Sigmoid colon (tissue), 7 donors: ENCODE data around the gene SMARCAD1. TPM values are rescaled to one million over a fixed set of nuclear protein-coding genes. Genes with fewer than 3 reads are reported as not detected.

ENCODE experiments used
- DNase-seq: peaks from one replicate; pipeline ENCODE4 v3.0.0-alpha.2; 2019
- H3K27ac ChIP-seq, 4 donors: fragments of 200-600 bp; sonication (generic); one replicate each; pipeline ENCODE4 v1.5.1; 2016 to 2019; ENCODE audit warnings: mild to moderate bottlenecking in 1 of 4
- H3K27me3 ChIP-seq, 3 donors: fragments of 200-600 bp; sonication (generic); one replicate each; pipeline ENCODE4 v1.5.1; 2019; ENCODE audit warnings: mild to moderate bottlenecking in 1 of 3
- H3K36me3 ChIP-seq, 4 donors: fragments of 200-600 bp; sonication (generic); one replicate each; pipeline ENCODE4 v1.5.1; 2016 to 2019
- H3K4me1 ChIP-seq, 4 donors: fragments of 200-600 bp; sonication (generic); one replicate each; pipeline ENCODE4 v1.5.1; 2017 to 2019
- H3K4me3 ChIP-seq, 4 donors: fragments of 200-600 bp; sonication (generic); one replicate each; pipeline ENCODE4 v1.5.1; 2017 to 2019; ENCODE audit warnings: mild to moderate bottlenecking in 2 of 4, moderate library complexity in 1 of 4
- H3K9me3 ChIP-seq, 4 donors: fragments of 200-600 bp in 3 of 4; sonication (generic) in 3 of 4; one replicate each; pipeline versions ENCODE4 v1.5.1 to v1.6.1; 2013 to 2019
- CTCF ChIP-seq, 4 experiments: fragments of 450-650 bp in 3 of 4; fragments of 200-600 bp in 1 of 4; IDR thresholded peaks; one replicate each; pipeline ENCODE4 v1.5.1; 2016 to 2019; ENCODE audit warnings: antibody characterized with exemption in 4 of 4, mild to moderate bottlenecking in 3 of 4, moderate library complexity in 2 of 4
- EP300 ChIP-seq, 4 donors: sonication (generic); formaldehyde crosslinking; IDR thresholded peaks; one replicate each; pipeline ENCODE4 v1.6.1; 2017; ENCODE audit warnings: antibody characterized with exemption in 4 of 4
- POLR2A ChIP-seq, 2 donors: fragments of 450-650 bp; IDR thresholded peaks; one replicate each; pipeline ENCODE4 v1.6.1; 2016; ENCODE audit warnings: antibody characterized with exemption in 2 of 2, mild to moderate bottlenecking in 2 of 2, moderate library complexity in 2 of 2
- POLR2AphosphoS5 ChIP-seq, 4 donors: sonication (generic); formaldehyde crosslinking; IDR thresholded peaks; one replicate each; pipeline ENCODE4 v1.6.1; 2017; ENCODE audit warnings: antibody characterized with exemption in 4 of 4
- WGBS, 2 donors: extraction: QIAGEN DNeasy Blood & Tissue Kit; methylation state at CpG; one replicate each; pipeline ENCODE4 v1.1.7; 2013; 5-methylcytosine and 5-hydroxymethylcytosine counted together
- intact Hi-C: fragments of 100-400 bp; cut with DNase I; formaldehyde crosslinking; loops from one replicate; pipeline ENCODE4 v1.15.1; 2023
- polyA plus RNA-seq, 3 donors: library from polyadenylated mRNA; stranded (reverse); fragments of 200-250 nt; gene quantifications; one replicate each; pipeline ENCODE4 v1.2.3, GENCODE V29; 2013
- total RNA-seq, 4 donors: library from RNA; depleted of rRNA; stranded (reverse); fragments of >200 nt; gene quantifications; one replicate each; pipeline ENCODE4 v1.1.0, GENCODE V29; 2016
- donor health status: healthy with polysubstance abuse.
- donor health status: Bipolar disorder and iron deficiency.
- donor health status: healthy.

Gene SMARCAD1
- total and polyA plus RNA-seq, 7 donors, result 3.7 to 21.4 (median 15.8) TPM

DNA sequence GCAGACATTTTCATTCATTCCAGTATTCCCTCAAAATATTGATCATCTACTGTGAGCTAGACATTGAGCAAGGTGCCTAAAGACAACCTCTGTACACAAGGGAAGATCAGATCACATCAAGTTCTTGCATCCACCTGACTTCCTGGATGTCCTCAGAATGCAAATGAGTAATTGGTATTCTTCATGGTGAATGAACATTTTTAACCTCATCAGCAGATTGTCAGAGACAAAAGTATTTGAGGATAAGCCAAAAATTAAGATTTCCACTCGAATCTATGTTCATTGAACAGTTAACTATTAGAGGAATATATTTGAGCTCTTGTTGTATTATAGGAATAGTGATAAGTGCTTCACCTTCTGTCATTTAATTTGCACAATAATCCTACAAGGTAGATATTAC lies 1.3 kb downstream of the SMARCAD1 start:
- H3K27me3 ChIP-seq, result no peaks in the 10 kb centered on the region
- H3K36me3 ChIP-seq, result peaks cover 0 to 47% (median 11%) of the 10 kb centered on the region in 4 donors
- peak overlapping the region in 1 of 4 donors; percentile 91 for H3K27ac ChIP-seq
- TF ChIP-seq CTCF (IDR thresholded peaks at IDR 0.05) (no peak), POLR2A (IDR thresholded peaks at IDR 0.05) (no peak), EP300 (IDR thresholded peaks at IDR 0.05) (no peak), POLR2AphosphoS5 (IDR thresholded peaks at IDR 0.05) (no peak)
- H3K4me3 ChIP-seq, result peak overlapping the region in 2 of 4 donors; percentile 80 to 89
- H3K9me3 ChIP-seq, result no peaks in the 10 kb centered on the region
- peaks cover 0 to 27% (median 13%) of the 10 kb centered on the region in 4 donors for H3K4me1 ChIP-seq
- WGBS, 2 donors, result 85 to 94% methylated on average over 1 of the region's 1 CpG
- no peak for DNase-seq
- intact Hi-C loops, result no loop called here

DNA sequence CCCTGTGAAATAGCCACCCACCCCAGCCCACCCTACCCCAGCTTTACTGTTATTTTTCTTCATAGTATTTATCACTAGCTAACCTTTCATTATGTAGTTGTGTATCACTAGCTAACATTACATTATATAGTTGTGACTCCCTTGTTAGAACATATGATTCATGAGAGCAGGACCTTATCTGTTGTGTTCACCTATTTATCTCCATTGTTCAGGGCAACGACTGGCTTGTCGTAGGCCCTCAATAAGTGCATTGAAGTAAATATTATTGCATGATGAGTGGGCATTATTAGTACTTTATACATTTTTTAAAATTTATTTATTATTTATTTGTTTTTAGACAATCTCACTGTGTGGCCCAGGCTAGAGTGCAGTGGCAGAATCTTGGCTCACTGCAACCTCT lies 4.2 kb downstream of the SMARCAD1 start:
- TF ChIP-seq POLR2A (IDR thresholded peaks at IDR 0.05) (no peak), CTCF (IDR thresholded peaks at IDR 0.05) (no peak), POLR2AphosphoS5 (IDR thresholded peaks at IDR 0.05) (no peak), EP300 (IDR thresholded peaks at IDR 0.05) (no peak)
- WGBS, 2 donors, result 44 to 76% methylated on average over 2 of the region's 2 CpGs
- no peaks in the 10 kb centered on the region for H3K27me3 ChIP-seq
- H3K4me1 ChIP-seq, result peaks cover 0 to 25% (median 13%) of the 10 kb centered on the region in 4 donors
- no peak for DNase-seq
- intact Hi-C loops, result no loop called here
- H3K27ac ChIP-seq, result no peak overlapping the region
- H3K9me3 ChIP-seq, result no peaks in the 10 kb centered on the region
- peaks cover 0 to 69% (median 11%) of the 10 kb centered on the region in 4 donors for H3K36me3 ChIP-seq
- H3K4me3 ChIP-seq, result no peak overlapping the region

DNA sequence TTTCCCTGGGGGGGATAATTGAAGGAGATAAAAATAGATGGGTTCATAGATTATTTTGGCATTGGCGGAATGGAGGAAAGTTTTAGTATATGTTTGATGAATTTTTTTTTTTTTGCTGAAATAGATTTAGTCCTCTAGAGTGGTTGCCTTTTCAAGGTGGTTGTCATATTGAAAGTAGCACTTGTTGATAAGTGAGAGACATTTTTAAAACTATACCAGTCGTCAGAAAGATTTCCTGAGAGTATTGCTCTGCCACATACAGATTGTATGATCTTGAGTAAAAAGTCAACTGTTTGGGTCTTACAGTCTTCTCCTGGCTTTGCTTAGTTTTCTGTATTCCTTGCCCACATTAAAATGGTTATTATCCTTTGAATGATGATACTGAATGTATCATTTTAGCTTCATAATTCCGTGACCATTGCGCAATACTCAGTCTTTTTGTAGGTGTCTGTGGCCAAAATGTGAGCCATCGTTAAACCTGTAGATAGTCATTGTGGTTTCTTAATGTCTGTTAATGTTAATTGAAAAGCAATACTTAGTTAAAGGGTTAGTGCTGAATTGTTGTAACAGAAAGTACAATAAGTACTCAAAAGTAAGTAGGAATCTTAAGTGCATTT lies 7.1 kb downstream of the SMARCAD1 start:
- Histone ChIP-seq H3K36me3 (peaks cover 0 to 73% (median 11%) of the 10 kb centered on the region in 4 donors), H3K4me3 (no peak overlapping the region), H3K9me3 (no peaks in the 10 kb centered on the region), H3K27me3 (no peaks in the 10 kb centered on the region), H3K27ac (no peak overlapping the region), H3K4me1 (peaks cover 0 to 4% (median 0%) of the 10 kb centered on the region in 4 donors)
- intact Hi-C loops, result no loop called here
- TF ChIP-seq POLR2AphosphoS5 (IDR thresholded peaks at IDR 0.05) (no peak), CTCF (IDR thresholded peaks at IDR 0.05) (no peak), POLR2A (IDR thresholded peaks at IDR 0.05) (no peak), EP300 (IDR thresholded peaks at IDR 0.05) (no peak)
- no peak for DNase-seq
- WGBS, 2 donors, result 89 to 93% methylated on average over 5 of the region's 5 CpGs

- H3K4me1 ChIP-seq, result no peaks in the 10 kb centered on the region
- H3K27ac ChIP-seq, result no peak overlapping the region
- no peak for TF ChIP-seq POLR2AphosphoS5 (IDR thresholded peaks at IDR 0.05)
- TF ChIP-seq CTCF (IDR thresholded peaks at IDR 0.05), result no peak
- TF ChIP-seq POLR2A (IDR thresholded peaks at IDR 0.05), result no peak
- TF ChIP-seq EP300 (IDR thresholded peaks at IDR 0.05), result no peak
- no peaks in the 10 kb centered on the region for H3K9me3 ChIP-seq
- DNase-seq, result no peak
- 90 to 91% methylated on average over 3 of the region's 3 CpGs for WGBS, 2 donors
- peaks cover 0 to 68% (median 11%) of the 10 kb centered on the region in 4 donors for H3K36me3 ChIP-seq
- no peak overlapping the region for H3K4me3 ChIP-seq
- no peaks in the 10 kb centered on the region for H3K27me3 ChIP-seq
- intact Hi-C loops, result no loop called here
These were observed 8.7 kb downstream of the SMARCAD1 start for GRCh38 chr4:94216394-94216793.

DNA sequence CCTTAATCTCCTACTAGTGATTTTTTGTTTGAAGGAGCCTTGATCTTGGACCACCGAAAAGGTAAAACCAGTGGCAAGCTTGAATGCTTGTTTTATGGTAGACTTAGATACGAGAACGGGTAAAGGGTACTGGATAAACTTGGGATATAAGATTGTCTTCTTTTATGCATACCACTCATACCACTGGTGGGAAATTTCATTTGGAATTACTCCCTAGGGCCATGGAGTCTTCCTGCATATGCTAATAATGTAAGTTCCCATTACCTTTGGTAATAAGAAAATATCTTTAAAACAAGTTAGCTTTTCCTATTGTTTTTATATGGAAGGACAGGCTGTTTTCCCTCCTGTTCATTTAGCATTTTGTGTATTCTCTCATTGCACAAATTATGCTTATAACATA lies 11.7 kb downstream of the SMARCAD1 start:
- Histone ChIP-seq H3K4me3 (no peak overlapping the region), H3K4me1 (no peaks in the 10 kb centered on the region), H3K27ac (no peak overlapping the region), H3K36me3 (peaks cover 0 to 42% (median 2%) of the 10 kb centered on the region in 4 donors), H3K27me3 (no peaks in the 10 kb centered on the region), H3K9me3 (no peaks in the 10 kb centered on the region)
- no peak for DNase-seq
- intact Hi-C loops, result no loop called here
- WGBS, 2 donors, result 96 to 97% methylated on average over 3 of the region's 3 CpGs
- no peak for TF ChIP-seq EP300 (IDR thresholded peaks at IDR 0.05)
- TF ChIP-seq CTCF (IDR thresholded peaks at IDR 0.05), result no peak
- no peak for TF ChIP-seq POLR2A (IDR thresholded peaks at IDR 0.05)
- TF ChIP-seq POLR2AphosphoS5 (IDR thresholded peaks at IDR 0.05), result no peak
